ENCODE results near the gene TAS2R7. TPM values are rescaled to one million over a fixed set of nuclear protein-coding genes. Genes with fewer than 3 reads are reported as not detected.

TAS2R7 gene
- total RNA-seq, 1 donor from 2014 or later: 0.21 TPM

GRCh38 chr12:10779103-10779502, 23.3 kb downstream of the TAS2R7 start:
- Mint-ChIP-seq H3K27me3 (ENCODE audit: low read depth) (peaks cover 23% of the 10 kb centered on the region), H3K9me3 (no peaks in the 10 kb centered on the region), H3K4me1 (no peaks in the 10 kb centered on the region), H3K4me3 (no peak overlapping the region), H3K27ac (ENCODE audit: unreplicated experiment) (no peak overlapping the region), H3K36me3 (ENCODE audit: low read depth) (no peaks in the 10 kb centered on the region)
- TF ChIP-seq, protein P1, sequence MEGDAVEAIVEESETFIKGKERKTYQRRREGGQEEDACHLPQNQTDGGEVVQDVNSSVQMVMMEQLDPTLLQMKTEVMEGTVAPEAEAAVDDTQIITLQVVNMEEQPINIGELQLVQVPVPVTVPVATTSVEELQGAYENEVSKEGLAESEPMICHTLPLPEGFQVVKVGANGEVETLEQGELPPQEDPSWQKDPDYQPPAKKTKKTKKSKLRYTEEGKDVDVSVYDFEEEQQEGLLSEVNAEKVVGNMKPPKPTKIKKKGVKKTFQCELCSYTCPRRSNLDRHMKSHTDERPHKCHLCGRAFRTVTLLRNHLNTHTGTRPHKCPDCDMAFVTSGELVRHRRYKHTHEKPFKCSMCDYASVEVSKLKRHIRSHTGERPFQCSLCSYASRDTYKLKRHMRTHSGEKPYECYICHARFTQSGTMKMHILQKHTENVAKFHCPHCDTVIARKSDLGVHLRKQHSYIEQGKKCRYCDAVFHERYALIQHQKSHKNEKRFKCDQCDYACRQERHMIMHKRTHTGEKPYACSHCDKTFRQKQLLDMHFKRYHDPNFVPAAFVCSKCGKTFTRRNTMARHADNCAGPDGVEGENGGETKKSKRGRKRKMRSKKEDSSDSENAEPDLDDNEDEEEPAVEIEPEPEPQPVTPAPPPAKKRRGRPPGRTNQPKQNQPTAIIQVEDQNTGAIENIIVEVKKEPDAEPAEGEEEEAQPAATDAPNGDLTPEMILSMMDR (conservative IDR thresholded peaks at IDR 0.05): no peak
- DNase-seq (ENCODE audit: low read depth, low spot score): no peak

DNA sequence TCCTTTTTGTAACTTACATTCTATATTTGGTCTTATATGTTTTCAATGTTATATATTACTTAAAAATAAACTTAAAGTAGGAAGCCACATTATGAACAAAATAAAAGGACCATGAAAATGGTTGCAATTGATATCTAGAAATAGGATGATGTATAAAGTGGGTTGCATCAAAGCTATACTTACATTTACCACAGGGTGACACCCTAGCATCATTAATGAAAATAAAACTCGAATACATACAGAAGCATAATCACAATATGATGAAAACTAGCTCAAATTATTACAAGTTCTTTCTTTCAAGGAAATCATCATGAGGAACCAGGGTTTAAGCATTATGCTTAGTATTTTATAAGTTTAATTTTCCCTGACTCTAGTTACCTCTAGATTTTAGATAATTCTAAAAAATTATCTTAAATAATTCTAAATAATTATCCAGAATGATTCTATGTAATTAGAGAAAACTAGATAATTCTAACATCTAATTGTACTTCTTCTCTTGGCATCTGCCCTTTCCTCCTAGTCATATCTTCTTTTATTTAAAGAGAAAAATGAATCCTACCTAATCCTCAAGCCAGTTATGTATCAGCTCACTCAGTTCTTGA, 31.2 kb downstream of the TAS2R7 start:
- Mint-ChIP-seq H3K4me1 (no peaks in the 10 kb centered on the region), H3K27me3 (ENCODE audit: low read depth) (peaks cover 75% of the 10 kb centered on the region), H3K4me3 (no peak overlapping the region), H3K9me3 (no peaks in the 10 kb centered on the region), H3K27ac (ENCODE audit: unreplicated experiment) (no peak overlapping the region), H3K36me3 (ENCODE audit: low read depth) (no peaks in the 10 kb centered on the region)
- TF ChIP-seq, protein P1 (conservative IDR thresholded peaks at IDR 0.05): peak; percentile 95
- no peak for DNase-seq (ENCODE audit: low read depth, low spot score)

- H3K27ac Mint-ChIP-seq (ENCODE audit: unreplicated experiment): no peak overlapping the region
- peaks cover 56% of the 10 kb centered on the region for H3K27me3 Mint-ChIP-seq (ENCODE audit: low read depth)
- peaks cover 6% of the 10 kb centered on the region for H3K9me3 Mint-ChIP-seq
- H3K36me3 Mint-ChIP-seq (ENCODE audit: low read depth): peaks cover 2% of the 10 kb centered on the region
- no peaks in the 10 kb centered on the region for H3K4me1 Mint-ChIP-seq
- TF ChIP-seq, protein P1 (conservative IDR thresholded peaks at IDR 0.05): no peak
- no peak for DNase-seq (ENCODE audit: low read depth, low spot score)
- H3K4me3 Mint-ChIP-seq: no peak overlapping the region
These were observed 42.8 kb downstream of the TAS2R7 start for GRCh38 chr12:10759657-10760056.

GRCh38 chr12:10756194-10756593, 46.2 kb downstream of the TAS2R7 start:
- H3K4me3 Mint-ChIP-seq: no peak overlapping the region
- H3K4me1 Mint-ChIP-seq: no peaks in the 10 kb centered on the region
- peaks cover 2% of the 10 kb centered on the region for H3K36me3 Mint-ChIP-seq (ENCODE audit: low read depth)
- H3K9me3 Mint-ChIP-seq: peaks cover 6% of the 10 kb centered on the region
- no peak overlapping the region for H3K27ac Mint-ChIP-seq (ENCODE audit: unreplicated experiment)
- DNase-seq (ENCODE audit: low read depth, low spot score): no peak
- TF ChIP-seq, protein P1 (conservative IDR thresholded peaks at IDR 0.05): no peak
- peaks cover 43% of the 10 kb centered on the region for H3K27me3 Mint-ChIP-seq (ENCODE audit: low read depth)

- Mint-ChIP-seq H3K4me3 (no peak overlapping the region), H3K4me1 (peaks cover 13% of the 10 kb centered on the region), H3K27me3 (ENCODE audit: low read depth) (peaks cover 14% of the 10 kb centered on the region), H3K9me3 (peaks cover 6% of the 10 kb centered on the region), H3K36me3 (ENCODE audit: low read depth) (peaks cover 2% of the 10 kb centered on the region), H3K27ac (ENCODE audit: unreplicated experiment) (no peak overlapping the region)
- no peak for DNase-seq (ENCODE audit: low read depth, low spot score)
- TF ChIP-seq, protein P1 (conservative IDR thresholded peaks at IDR 0.05): no peak
These were observed 49.4 kb downstream of the TAS2R7 start for GRCh38 chr12:10753059-10753458.

Other genes starting within 250 kb of the TAS2R7 start
- gene MAGOHB, start 189.0 kb downstream of the TAS2R7 start, total RNA-seq: 51.6 and 56.5 TPM in 2 replicates
- not detected in 2 replicates for gene STYK1, start 128.6 kb downstream of the TAS2R7 start, total RNA-seq
- gene YBX3, start 79.3 kb downstream of the TAS2R7 start, total RNA-seq: 86.8 and 90.4 TPM in 2 replicates
- gene TAS2R8, start 4.7 kb upstream of the TAS2R7 start, total RNA-seq: not detected in 2 replicates
- 0.39 TPM in 1 of 2 replicates, not detected in the other for gene TAS2R9, start 7.5 kb upstream of the TAS2R7 start, total RNA-seq
- 1.1 and 1.2 TPM in 2 replicates for gene TAS2R10, start 23.7 kb upstream of the TAS2R7 start, total RNA-seq
- gene PRR4, start 46.8 kb upstream of the TAS2R7 start, total RNA-seq: 3.3 and 6.9 TPM in 2 replicates
- gene PRH1, start 81.6 kb upstream of the TAS2R7 start, total RNA-seq: 17.4 and 21.1 TPM in 2 replicates
- gene TAS2R13, start 106.9 kb upstream of the TAS2R7 start, total RNA-seq: 1.0 and 1.1 TPM in 2 replicates
- gene PRH2, start 126.6 kb upstream of the TAS2R7 start, total RNA-seq: not detected in 2 replicates
- gene TAS2R14, start 136.6 kb upstream of the TAS2R7 start, total RNA-seq: 1.7 and 2.1 TPM in 2 replicates
- gene TAS2R50, start 184.3 kb upstream of the TAS2R7 start, total RNA-seq: 1.0 and 1.3 TPM in 2 replicates
- gene TAS2R20, start 195.7 kb upstream of the TAS2R7 start, total RNA-seq: 1.1 TPM in 2 replicates
- 2.8 and 3.3 TPM in 2 replicates for gene TAS2R19, start 220.0 kb upstream of the TAS2R7 start, total RNA-seq
- 2.1 and 2.5 TPM in 2 replicates for gene TAS2R31, start 228.8 kb upstream of the TAS2R7 start, total RNA-seq